Measurements from ENCODE around the gene RAX2.
"Not testable (repeated sequence)": the region's sequence is repeated elsewhere in the genome, so short reads cannot be mapped to it uniquely, and the experiment has no call there.

Gene RAX2

DNA sequence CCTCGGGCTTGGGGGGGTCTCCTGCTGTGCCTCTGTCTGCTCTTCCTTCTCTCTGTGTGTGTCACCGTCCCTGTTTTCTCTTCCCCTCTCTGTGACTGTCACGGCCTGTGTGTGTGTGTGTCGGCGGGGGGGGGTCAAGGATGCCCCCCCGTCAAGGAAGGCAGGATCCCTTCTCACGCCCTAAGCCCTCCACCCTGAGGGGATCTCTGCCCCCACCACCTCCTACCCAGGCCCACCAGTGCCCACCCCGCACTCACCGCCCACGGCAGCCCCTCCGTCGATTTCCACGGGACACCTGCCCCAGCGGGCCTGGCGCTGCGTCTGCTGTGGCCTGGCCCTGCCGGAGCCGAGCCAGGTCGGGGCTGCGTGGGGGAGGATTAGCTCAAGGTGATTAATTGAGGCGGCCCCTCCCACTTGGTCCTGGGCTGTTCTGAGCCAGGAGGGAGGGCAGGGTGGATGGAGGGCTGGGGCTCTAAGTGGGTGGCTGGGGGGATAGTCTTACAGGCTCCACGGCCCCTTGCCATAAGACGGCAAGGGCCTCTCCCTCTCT lies at the start of gene RAX2:
RAX2 (minus strand) TSS at position 323 of the 550 bp plus-strand sequence. CDS start 486 bp downstream, outside the sequence.
- no peak within 1 kb of the TSS for H3K9ac ChIP-seq (ENCODE audit: low read depth, low read length)
- H3K36me3 ChIP-seq (ENCODE audit: control insufficient read depth, insufficient read depth, low read length), result peaks cover 5% of the 10 kb centered on the region
- H3K4me3 ChIP-seq (ENCODE audit: low read depth, low read length), result no peak within 1 kb of the TSS

DNA sequence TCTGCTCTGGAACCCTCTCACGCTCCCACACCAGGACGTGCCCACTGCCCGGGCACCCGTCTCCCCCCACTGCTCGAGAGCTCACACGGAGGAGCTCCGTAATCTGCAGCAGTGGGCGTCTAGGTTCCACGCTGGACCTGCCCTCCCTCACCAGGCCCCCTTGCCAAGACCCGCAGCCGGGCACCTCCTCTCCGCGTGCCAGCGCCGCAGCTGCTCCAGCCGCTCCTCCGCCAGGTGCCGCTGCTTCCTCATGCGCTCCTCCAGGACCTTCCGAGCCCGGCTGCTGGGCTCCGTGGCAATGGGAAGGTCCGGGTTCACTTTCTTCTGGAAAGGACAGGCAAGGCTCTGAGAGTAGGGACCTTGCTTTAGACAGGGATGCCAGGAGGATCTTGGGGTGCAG lies 49.1 kb upstream of the RAX2 start:
- Histone ChIP-seq H3K9ac (ENCODE audit: low read depth, low read length) (no peak overlapping the region), H3K4me1 (ENCODE audit: control insufficient read depth, insufficient read depth, low read length) (no peaks in the 10 kb centered on the region), H3K9me3 (ENCODE audit: control insufficient read depth, insufficient read depth, low read length) (no peaks in the 10 kb centered on the region), H3K27me3 (ENCODE audit: control insufficient read depth, insufficient read depth, low read length) (no peaks in the 10 kb centered on the region), H3K4me3 (ENCODE audit: low read depth, low read length) (no peak overlapping the region), H3K36me3 (ENCODE audit: control insufficient read depth, insufficient read depth, low read length) (no peaks in the 10 kb centered on the region)

More for the DNA sequence above, at the start of gene RAX2:
- H3K4me1 ChIP-seq (ENCODE audit: control insufficient read depth, insufficient read depth, low read length), result no peaks in the 10 kb centered on the region
- no peaks in the 10 kb centered on the region for H3K9me3 ChIP-seq (ENCODE audit: control insufficient read depth, insufficient read depth, low read length)
- no peaks in the 10 kb centered on the region for H3K27me3 ChIP-seq (ENCODE audit: control insufficient read depth, insufficient read depth, low read length)

DNA sequence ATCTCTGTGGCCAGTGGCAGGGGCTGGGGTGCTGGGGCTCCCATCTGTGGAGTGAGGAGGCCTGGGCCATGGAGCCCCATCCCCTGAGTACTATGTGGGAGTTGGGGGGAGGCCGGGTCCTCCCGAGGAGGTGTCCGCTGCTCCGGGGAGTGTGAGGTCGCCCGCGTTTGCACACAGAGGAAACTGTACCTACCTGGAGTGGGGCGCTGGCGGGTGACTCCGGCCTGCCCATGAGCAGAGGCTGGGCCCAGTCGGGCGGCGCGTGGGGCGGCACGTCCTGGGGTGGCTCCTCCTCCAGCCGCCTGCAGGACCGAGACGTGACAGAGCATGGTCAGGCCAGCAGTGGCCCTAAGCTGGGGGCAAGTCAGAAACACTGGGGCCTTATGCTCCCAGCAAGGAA lies 48.0 kb upstream of the RAX2 start:
- Histone ChIP-seq H3K4me1 (ENCODE audit: control insufficient read depth, insufficient read depth, low read length) (no peaks in the 10 kb centered on the region), H3K4me3 (ENCODE audit: low read depth, low read length) (no peak overlapping the region), H3K9me3 (ENCODE audit: control insufficient read depth, insufficient read depth, low read length) (no peaks in the 10 kb centered on the region), H3K9ac (ENCODE audit: low read depth, low read length) (no peak overlapping the region), H3K36me3 (ENCODE audit: control insufficient read depth, insufficient read depth, low read length) (no peaks in the 10 kb centered on the region), H3K27me3 (ENCODE audit: control insufficient read depth, insufficient read depth, low read length) (no peaks in the 10 kb centered on the region)

DNA sequence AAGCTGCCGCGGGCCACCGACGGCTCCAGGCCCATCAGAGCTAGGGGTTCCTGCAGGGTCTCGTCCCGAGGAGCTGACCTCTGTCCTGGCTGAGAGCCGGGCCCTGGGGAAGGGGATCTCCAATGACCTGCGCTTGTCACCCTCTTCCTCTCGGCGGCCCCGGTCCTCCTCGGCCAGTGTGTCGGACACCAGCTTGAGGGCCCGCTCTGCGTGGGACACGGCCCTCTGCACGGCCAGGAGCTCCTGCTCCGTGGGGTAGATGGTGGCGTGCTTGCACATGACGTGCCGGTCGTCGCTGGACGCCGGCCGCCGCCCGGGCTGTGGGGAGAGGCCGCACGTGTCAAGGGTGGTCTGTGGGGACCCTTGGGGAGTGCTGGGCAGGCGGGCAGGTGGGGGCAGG lies 46.9 kb upstream of the RAX2 start:
- Histone ChIP-seq H3K9me3 (ENCODE audit: control insufficient read depth, insufficient read depth, low read length) (no peaks in the 10 kb centered on the region), H3K27me3 (ENCODE audit: control insufficient read depth, insufficient read depth, low read length) (no peaks in the 10 kb centered on the region), H3K4me3 (ENCODE audit: low read depth, low read length) (no peak overlapping the region), H3K36me3 (ENCODE audit: control insufficient read depth, insufficient read depth, low read length) (no peaks in the 10 kb centered on the region), H3K9ac (ENCODE audit: low read depth, low read length) (no peak overlapping the region), H3K4me1 (ENCODE audit: control insufficient read depth, insufficient read depth, low read length) (no peaks in the 10 kb centered on the region)

DNA sequence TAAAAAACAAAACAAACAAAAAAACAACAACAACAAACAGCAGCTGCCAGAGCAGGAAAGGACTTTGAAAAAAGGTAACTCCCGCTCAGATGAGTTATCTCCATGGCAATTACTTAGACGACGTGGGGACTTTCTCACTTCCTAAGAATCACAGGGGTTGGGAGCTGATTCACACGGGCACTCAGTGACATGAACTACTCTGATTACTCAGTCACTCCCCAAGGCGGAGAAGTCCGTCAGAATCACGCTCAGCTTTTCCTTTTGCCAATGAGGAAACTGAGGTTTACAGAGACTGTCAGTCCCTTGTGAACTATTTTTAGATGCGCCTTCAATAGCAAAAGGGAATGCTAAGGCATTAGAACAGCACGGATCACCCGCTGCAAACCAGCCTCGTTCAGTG lies 46.4 kb upstream of the RAX2 start:
- H3K36me3 ChIP-seq (ENCODE audit: control insufficient read depth, insufficient read depth, low read length), result no peaks in the 10 kb centered on the region
- H3K9ac ChIP-seq (ENCODE audit: low read depth, low read length), result no peak overlapping the region
- no peaks in the 10 kb centered on the region for H3K9me3 ChIP-seq (ENCODE audit: control insufficient read depth, insufficient read depth, low read length)
- H3K27me3 ChIP-seq (ENCODE audit: control insufficient read depth, insufficient read depth, low read length), result no peaks in the 10 kb centered on the region
- no peaks in the 10 kb centered on the region for H3K4me1 ChIP-seq (ENCODE audit: control insufficient read depth, insufficient read depth, low read length)
- H3K4me3 ChIP-seq (ENCODE audit: low read depth, low read length), result no peak overlapping the region

DNA sequence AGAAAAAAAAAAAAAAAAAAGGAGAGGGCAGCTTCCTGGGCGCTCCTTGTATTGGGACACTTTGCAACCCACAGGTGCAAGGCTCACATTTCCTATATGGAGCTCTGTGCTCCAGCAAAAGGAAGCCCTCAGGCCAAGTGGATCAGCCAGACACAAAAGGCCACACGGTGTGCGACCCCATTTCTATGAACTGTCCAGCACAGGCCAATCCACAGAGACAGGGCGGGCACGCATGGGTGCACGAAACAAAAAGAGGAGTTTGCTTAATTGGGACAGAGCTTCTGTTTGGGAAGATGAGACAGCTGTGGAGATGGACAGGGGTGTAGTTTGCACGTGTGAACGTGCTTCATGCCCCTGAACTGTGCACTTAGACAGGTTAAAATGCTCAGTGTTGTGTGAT lies 45.7 kb upstream of the RAX2 start:
- H3K4me3 ChIP-seq (ENCODE audit: low read depth, low read length), result no peak overlapping the region
- no peaks in the 10 kb centered on the region for H3K27me3 ChIP-seq (ENCODE audit: control insufficient read depth, insufficient read depth, low read length)
- no peak overlapping the region for H3K9ac ChIP-seq (ENCODE audit: low read depth, low read length)
- H3K9me3 ChIP-seq (ENCODE audit: control insufficient read depth, insufficient read depth, low read length), result no peaks in the 10 kb centered on the region
- H3K36me3 ChIP-seq (ENCODE audit: control insufficient read depth, insufficient read depth, low read length), result no peaks in the 10 kb centered on the region
- H3K4me1 ChIP-seq (ENCODE audit: control insufficient read depth, insufficient read depth, low read length), result no peaks in the 10 kb centered on the region

DNA sequence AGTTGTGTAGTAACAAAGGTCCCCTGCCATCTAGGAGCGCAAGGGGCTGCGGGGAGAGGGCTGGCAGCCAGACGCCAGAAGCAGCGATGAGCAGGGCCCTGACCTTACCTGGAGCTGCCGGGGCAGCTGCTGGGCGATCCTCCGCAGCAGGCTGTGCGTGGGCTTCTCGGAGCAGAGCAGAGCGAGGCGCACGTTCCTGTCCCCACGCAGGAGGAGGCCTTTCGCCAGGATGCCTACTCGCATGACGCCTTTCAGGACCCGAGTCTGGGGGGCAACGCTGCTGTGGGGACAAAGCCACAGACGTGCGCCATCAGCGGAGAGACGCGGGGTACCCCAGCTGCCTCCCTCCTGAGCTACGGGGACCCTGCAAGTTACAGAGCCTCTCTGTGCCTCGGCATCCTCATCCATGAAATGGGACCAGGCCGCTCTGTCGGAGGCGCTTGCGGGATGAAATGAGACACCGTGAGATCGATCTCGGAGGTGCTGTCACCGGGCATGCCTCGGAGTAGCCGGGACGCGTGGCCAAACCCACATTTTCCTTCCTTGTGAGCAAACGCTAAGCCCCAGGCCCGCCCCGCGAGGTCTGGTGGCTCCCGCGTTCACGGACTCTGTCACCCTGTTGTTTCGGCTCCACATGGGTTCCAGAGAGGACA lies 44.7 kb upstream of the RAX2 start:
- H3K36me3 ChIP-seq (ENCODE audit: control insufficient read depth, insufficient read depth, low read length), result no peaks in the 10 kb centered on the region
- H3K9ac ChIP-seq (ENCODE audit: low read depth, low read length), result no peak overlapping the region
- no peak overlapping the region for H3K4me3 ChIP-seq (ENCODE audit: low read depth, low read length)
- H3K4me1 ChIP-seq (ENCODE audit: control insufficient read depth, insufficient read depth, low read length), result no peaks in the 10 kb centered on the region
- no peaks in the 10 kb centered on the region for H3K9me3 ChIP-seq (ENCODE audit: control insufficient read depth, insufficient read depth, low read length)
- H3K27me3 ChIP-seq (ENCODE audit: control insufficient read depth, insufficient read depth, low read length), result no peaks in the 10 kb centered on the region

DNA sequence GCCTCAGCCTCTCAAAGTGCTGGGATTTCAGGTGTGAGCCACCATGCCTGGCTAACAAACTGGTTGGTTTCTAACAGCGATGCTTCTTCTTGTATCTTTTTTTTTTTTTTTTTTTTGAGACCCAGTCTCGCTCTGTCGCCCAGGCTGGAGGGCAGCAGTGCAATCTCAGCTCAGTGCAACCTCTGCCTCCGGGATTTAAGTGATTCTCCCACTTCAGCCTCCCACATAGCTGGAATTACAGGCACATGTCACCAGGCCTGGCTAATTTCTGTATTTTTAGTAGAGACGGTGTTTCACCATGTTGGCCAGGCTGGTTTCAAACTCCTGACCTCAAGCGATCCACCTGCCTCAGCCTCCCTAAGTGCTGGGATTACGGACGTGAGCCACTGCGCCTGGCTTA lies 44.1 kb upstream of the RAX2 start:
- H3K4me3 ChIP-seq (ENCODE audit: low read depth, low read length); H3K9me3 ChIP-seq (ENCODE audit: control insufficient read depth, insufficient read depth, low read length); H3K9ac ChIP-seq (ENCODE audit: low read depth, low read length); H3K4me1 ChIP-seq (ENCODE audit: control insufficient read depth, insufficient read depth, low read length); H3K27me3 ChIP-seq (ENCODE audit: control insufficient read depth, insufficient read depth, low read length); H3K36me3 ChIP-seq (ENCODE audit: control insufficient read depth, insufficient read depth, low read length): not testable (repeated sequence)

DNA sequence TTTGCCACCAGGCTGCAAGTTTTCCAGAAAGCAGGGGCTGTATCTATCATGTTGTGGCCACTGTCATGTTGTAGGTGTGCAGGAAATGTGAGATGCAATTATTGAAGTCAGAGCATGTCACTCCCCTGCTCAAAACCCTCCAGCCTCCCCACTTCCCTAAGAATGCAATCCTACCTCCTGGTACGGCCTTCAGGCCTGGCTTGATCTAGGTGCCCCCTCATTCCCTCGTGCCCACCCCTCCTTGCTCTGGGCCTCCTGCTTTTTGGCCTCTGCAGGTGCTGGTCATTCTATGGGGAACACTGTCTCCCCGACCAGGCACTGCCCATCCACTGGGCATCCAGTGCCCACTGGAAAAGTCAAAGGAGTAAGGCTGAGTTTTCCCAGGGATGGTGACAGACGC lies 42.6 kb upstream of the RAX2 start:
- Histone ChIP-seq H3K36me3 (ENCODE audit: control insufficient read depth, insufficient read depth, low read length) (no peaks in the 10 kb centered on the region), H3K4me3 (ENCODE audit: low read depth, low read length) (no peak overlapping the region), H3K9me3 (ENCODE audit: control insufficient read depth, insufficient read depth, low read length) (no peaks in the 10 kb centered on the region), H3K27me3 (ENCODE audit: control insufficient read depth, insufficient read depth, low read length) (no peaks in the 10 kb centered on the region), H3K9ac (ENCODE audit: low read depth, low read length) (no peak overlapping the region), H3K4me1 (ENCODE audit: control insufficient read depth, insufficient read depth, low read length) (no peaks in the 10 kb centered on the region)

DNA sequence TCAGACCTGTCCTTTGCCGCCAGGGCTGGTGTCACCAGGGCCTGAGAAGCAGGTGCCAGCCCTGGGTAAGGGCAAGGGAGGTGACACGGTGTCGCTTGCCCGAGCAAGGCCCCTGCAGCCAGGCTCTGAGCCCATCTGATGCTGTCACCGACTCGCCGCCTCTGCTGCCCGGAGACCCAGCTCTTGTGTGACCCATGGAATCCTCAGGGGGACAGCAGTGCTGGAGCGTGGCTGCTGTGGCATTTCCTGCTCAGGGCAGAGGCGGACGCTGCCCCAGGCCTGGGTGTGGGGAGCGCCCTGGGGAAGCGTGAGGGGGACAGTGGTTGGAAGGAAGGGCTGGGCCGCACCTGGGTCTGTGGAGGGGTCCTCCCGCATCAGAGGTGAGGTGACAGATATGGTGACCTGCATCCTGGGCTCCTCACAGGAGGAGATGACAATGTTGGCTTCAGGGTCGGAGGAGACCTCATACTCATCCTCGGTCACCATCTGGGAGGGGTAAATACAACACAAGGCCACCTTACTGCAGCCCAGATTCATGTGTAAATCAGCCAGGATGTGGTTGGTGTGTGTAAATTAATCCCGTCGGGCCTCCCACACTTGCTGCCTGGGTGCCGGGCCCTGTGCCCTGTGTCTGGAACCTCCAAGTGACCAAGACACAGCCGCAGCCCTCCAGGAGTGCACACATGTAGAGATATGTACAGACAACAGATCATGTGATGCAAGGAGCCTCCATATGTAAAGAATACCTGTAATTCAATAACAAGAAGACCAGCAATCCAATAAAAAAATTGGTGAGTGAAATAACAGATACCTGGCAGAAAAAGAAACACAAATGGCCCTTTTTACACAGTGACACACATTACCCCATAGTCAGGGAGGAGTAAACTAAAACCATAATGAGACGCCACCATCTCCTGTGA lies 41.7 kb upstream of the RAX2 start:
- no peaks in the 10 kb centered on the region for H3K36me3 ChIP-seq (ENCODE audit: control insufficient read depth, insufficient read depth, low read length)
- H3K9ac ChIP-seq (ENCODE audit: low read depth, low read length), result no peak overlapping the region
- H3K27me3 ChIP-seq (ENCODE audit: control insufficient read depth, insufficient read depth, low read length), result no peaks in the 10 kb centered on the region
- H3K4me1 ChIP-seq (ENCODE audit: control insufficient read depth, insufficient read depth, low read length), result no peaks in the 10 kb centered on the region
- no peaks in the 10 kb centered on the region for H3K9me3 ChIP-seq (ENCODE audit: control insufficient read depth, insufficient read depth, low read length)
- H3K4me3 ChIP-seq (ENCODE audit: low read depth, low read length), result no peak overlapping the region

DNA sequence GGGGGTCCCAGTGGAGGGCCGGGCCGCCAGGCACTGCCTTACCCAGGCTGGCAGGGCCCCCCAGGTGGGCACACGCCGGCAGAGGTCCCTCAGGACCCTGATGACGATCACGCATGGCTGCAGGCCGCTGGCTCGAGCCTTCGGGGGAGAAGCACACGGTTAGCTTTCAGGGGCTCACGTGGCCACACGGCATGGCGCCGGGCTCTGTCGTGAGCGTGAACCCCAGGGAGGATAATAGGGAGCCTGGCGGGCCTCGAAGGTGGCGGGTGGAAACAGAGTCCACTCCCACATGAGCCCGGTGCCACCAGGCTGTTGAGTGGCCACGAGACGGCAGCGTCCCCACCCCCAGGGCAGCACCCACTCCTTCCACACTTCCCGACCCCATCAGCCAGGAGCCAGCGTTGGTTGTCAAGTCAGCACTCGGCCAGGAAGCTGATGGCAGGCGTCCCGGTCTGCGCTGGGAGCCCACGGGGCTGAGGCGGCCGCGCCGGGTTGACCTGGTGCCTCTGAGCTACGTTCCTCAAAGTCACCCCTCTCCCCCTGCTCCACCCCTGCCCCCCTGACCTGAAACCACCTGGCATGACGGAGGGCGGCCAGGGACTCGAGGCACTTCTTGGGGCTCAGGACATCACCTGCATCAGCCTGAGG lies 38.8 kb upstream of the RAX2 start:
- Histone ChIP-seq H3K9me3 (ENCODE audit: control insufficient read depth, insufficient read depth, low read length) (no peaks in the 10 kb centered on the region), H3K9ac (ENCODE audit: low read depth, low read length) (no peak overlapping the region)

More for the DNA sequence above, 38.8 kb upstream of the RAX2 start:
- Histone ChIP-seq H3K4me3 (ENCODE audit: low read depth, low read length) (no peak overlapping the region), H3K27me3 (ENCODE audit: control insufficient read depth, insufficient read depth, low read length) (no peaks in the 10 kb centered on the region), H3K36me3 (ENCODE audit: control insufficient read depth, insufficient read depth, low read length) (no peaks in the 10 kb centered on the region), H3K4me1 (ENCODE audit: control insufficient read depth, insufficient read depth, low read length) (no peaks in the 10 kb centered on the region)

All from iPS-15b (cell line).